DMS79 treated with DMSO at 0.1 percent for 48 hours (cell line): ENCODE measurements around the gene EAF1.
"Not testable (repeated sequence)": the region's sequence is repeated elsewhere in the genome, so short reads cannot be mapped to it uniquely, and the experiment has no call there.

Source experiments
- DNase-seq: peaks from one replicate; lab custom pipeline; 2025; lab: John Stamatoyannopoulos, UW

Gene EAF1

DNA sequence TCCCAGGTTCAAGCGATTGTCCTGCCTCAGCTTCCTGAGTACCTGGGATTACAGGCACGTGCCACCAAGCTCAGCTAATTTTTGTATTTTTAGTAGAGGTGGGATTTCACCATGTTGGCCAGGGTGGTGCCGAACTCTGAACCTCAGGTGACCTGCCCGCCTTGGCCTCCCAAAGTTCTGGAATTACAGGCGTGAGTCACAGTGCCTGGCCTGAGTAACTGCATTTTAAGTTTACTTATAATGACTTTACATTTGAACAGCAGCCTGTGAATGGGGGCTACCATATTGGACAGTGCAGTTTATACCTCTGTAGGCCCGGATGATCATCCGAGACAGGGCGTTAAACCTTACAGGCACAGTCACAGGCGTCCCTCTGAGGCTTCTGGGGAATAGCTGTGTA lies 24.8 kb downstream of the EAF1 start:
- no peak for DNase-seq

DNA sequence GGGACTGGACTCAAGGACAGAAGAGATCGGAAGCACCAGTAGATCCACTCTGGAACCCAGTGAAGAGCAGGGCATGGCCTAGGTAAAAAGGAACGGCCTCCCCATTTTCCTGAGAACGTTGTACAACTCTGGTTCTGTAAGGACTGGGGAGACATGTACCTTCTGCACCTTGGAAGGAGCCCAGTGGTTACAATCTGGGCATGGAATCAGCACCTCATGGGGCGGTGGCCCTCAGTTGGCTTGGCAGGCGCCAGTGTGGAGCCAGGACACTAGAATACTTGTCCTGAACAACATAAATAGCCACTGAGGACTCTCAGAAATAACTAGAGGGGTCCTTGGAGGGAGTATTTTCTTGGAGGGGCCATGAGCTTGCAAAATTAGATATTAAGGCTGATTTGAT lies 25.6 kb downstream of the EAF1 start:
- no peak for DNase-seq

DNA sequence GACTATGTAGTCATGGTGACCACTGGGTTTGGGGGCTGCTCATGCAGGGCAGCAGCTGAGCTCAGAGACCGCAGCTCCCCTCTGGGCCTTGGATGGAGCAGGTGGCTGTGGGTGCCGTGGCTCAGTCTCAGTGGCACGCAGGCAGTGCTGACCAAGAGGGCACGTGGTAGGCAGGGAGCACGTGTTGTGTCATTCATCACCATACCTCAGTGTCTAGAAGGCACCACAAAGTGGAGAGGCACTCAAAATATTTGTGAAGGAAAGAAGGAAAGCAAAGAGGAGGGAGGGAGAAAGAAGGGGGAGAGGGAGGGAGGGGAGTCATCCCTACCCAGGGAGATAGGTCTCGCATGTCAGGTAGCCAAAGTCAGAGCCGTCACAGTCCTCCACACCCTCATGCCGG lies 26.1 kb downstream of the EAF1 start:
- no peak for DNase-seq

GRCh38 chr3:15453991-15454625 lies 26.7 kb downstream of the EAF1 start:
- DNase-seq, result no peak

- DNase-seq, result no peak
Observed at GRCh38 chr3:15454965-15455364, 27.6 kb downstream of the EAF1 start.

DNA sequence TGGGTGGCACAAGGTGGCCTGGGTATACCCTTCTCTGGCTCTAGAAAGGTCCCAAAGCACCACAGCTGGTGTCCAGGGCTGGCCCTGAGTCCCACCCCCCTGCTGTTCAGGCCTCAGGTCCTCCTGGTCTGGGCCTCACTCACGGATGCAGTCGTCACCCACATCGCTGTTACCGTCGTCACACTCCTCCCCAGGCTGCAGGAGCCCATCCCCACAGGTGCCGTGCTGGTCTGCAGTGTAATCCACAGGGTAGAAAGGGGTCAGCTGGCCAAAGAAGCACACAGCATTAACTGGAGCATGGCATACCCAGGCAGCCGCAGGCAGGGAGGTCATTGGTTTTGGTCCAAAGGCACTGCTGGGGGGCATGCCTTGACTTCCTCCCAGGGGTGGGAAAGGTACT lies 28.4 kb downstream of the EAF1 start:
- no peak for DNase-seq

GRCh38 chr3:15456321-15456720 lies 28.9 kb downstream of the EAF1 start:
- no peak for DNase-seq

GRCh38 chr3:15456915-15457314 lies 29.5 kb downstream of the EAF1 start:
- DNase-seq, result not testable (repeated sequence)

- DNase-seq, result no peak
Observed at GRCh38 chr3:15458212-15458780, 30.9 kb downstream of the EAF1 start.

GRCh38 chr3:15460891-15461531 lies 33.6 kb downstream of the EAF1 start:
- DNase-seq, result no peak

DNA sequence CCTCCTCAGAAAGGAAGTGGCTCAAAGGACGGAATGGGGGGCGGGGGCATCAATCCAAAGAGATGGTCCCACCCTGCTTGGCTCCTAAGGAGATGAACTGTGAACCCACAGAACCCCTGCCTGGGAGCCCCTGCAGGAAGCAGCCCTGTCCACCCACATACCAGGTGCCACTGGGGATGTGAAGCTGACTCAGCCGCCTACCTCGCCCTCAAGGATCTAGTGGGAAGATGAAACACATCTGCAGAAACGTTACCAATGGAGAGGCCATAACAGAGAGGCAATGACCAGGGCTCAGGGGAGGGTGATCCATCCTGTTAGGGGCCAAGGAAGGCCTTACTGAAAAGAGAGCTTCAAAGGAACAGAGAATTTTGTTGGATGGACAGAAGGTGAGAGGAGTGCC lies 35.1 kb downstream of the EAF1 start:
- no peak for DNase-seq

DNA sequence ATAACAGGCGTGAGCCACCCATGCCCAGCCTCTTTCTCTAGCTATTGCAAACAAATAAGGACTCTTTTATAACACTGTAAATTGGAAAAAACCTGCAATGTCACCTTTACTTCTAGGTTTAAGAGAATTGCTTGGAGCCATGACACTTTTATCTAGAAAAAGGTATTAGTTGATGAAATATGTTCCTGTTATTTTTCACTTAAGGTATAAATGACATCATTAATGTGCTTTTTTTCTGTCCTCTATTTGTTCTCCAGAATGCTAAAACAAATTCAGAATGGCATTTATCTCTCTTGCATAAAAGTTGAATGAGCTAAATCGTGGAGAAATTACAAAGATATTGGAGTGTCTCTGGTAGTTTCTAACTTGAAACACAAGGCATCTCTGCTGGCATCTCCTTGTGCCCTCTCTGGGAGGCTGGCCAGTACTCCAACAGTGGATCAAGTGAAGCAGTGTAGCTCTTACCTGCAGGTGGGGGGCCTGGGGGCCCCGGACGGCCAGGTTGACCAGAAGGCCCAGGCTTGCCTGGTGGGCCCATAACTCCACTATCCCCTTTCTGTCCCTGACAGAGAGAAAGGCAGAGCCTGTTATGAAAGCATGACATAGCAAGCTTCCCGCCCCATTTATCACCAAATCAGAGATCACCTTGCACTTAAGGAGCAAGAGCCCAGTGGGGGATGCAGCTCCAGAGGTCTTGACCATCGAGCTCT lies 38.6 kb downstream of the EAF1 start:
- DNase-seq, result no peak

GRCh38 chr3:15467227-15468181 lies 40.1 kb downstream of the EAF1 start:
- DNase-seq, result peak; percentile 0

- no peak for DNase-seq
Observed at GRCh38 chr3:15470261-15470660, 42.9 kb downstream of the EAF1 start.

DNA sequence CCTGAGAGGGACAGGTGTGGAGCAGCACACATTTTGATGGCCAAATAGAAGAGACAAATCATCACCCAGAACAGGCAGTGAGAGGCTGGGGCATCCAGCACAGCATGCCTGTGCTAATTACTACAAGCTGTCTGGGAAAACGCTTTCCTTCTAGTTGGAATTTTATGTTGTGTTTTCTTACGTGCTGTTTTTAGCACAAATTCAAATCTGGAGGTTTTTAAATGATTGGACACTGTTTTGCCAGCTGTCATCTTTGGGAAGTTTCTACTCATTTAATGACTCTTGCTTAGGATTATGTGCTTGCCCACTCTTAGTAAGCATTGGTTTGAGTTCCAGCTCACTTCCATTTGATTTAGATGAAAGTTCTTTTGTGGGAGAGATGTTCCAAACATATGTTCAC lies 43.5 kb downstream of the EAF1 start:
- no peak for DNase-seq

- no peak for DNase-seq
Observed at GRCh38 chr3:15471861-15472260, 44.5 kb downstream of the EAF1 start.

GRCh38 chr3:15475161-15475560 lies 47.8 kb downstream of the EAF1 start:
- no peak for DNase-seq

DNA sequence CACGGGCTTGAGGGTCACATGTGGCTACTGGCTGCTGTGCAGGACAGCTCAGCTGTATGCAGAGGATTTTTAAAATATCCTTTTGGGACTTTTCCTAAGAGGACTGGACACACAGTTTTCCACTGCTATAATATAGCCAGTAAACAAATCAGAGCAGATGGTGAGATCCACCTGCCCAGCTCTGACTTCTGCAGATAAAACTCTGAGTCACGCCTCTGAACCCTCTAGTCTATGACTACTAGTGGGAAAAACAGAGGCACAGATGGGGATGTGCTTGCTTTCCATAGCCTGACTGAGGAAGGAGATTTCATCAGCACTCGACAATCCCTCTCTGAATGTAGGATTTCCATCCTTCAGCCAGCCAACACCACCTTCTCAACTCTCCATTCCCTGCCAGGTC lies 49.0 kb downstream of the EAF1 start:
- DNase-seq, result no peak

DNA sequence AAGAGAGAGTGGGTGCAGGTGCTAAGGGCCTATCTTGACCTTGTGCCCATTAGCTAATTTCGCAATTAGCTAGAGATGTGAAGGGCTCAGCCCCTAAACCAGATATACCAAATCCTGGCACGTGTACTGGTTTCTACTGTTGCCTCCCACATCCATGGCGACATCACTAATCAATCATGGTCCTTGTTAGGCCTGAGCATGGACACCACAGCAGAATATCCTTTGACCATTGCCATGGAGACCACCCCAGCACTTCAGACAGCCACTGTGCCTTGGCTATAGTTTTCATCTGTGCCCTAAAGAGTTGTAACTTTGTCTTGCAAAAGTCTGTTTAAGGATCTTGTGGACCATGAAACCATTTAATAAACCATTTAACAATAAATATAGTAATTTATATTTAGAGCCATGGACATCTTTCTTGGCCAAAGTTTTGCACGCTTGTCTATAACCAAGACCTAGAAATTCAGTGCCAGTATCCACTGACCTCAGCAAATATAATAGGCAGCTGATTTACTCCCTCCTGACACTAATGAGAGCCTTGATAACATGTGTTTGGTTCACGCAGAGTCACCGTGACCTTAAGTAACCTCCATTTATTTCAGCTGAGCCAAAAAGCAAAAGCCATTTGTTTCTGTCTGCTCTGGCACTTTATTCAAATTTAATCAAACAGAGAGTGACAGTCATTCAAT lies 50.7 kb downstream of the EAF1 start:
- DNase-seq, result no peak

DNA sequence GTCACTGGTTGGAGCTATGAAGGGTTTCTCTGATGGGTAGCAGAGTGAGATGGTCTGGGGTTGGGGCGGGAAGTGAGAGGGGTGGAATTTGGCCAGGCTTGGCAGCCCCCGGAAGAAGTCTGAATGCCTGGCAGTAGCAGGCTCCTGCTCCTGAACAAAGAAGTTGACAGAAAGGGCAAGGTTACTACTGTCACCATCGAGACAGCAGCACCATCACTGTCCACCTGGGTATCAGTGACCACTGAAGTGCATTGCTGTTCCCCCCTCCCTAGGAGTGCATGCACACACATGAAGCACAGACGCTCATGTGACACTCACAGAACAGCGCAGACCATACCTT lies 51.2 kb downstream of the EAF1 start:
- DNase-seq, result no peak

- DNase-seq, result no peak
Observed at GRCh38 chr3:15479400-15480224, 52.2 kb downstream of the EAF1 start.
